Measurements from ENCODE around the gene ANKRD60. TPM values are rescaled to one million over a fixed set of nuclear protein-coding genes. Genes with fewer than 3 reads are reported as not detected.

ANKRD60 gene
- total RNA-seq, 1 experiment from 2014 or later = not detected

DNA sequence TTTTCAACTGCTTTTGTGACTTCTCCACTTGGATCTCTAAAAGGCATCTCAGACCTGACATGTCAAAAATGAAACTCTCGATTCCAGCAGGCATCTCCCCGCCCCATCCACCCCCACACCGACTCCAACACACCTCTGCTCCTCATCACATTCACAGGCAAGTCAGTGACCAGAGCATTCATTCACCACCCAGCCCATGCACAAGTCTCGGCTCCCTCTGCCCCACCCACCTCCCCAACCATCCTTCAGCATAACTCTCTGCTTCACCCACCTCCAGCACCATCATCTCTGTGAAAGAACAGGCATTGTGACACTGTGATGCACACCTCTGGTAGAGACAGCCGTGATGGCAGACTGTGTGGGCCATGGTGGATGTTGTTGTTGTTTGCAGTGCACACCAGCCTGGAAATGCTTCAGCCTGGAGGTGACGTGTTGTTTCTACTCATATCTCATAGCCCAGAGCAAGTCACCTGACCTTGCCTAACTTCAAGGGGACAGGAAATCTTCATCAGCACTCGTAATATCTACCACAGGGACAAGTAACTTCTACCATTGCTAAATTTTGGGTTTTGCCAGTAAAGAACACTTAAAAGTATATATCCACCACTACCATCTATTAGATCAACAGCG is 56.5 kb downstream of the ANKRD60 start:
- Histone ChIP-seq H3K23me2 (ENCODE audit: insufficient read length, low read depth, low read length, poor library complexity, severe bottlenecking) (no peaks in the 10 kb centered on the region), H3K18ac (ENCODE audit: insufficient read length, low read depth, low read length) (no peak overlapping the region), H2AFZ (ENCODE audit: low read length) (no peak overlapping the region), H4K5ac (ENCODE audit: insufficient read length, low read depth, low read length) (no peak overlapping the region), H3K27ac (ENCODE audit: insufficient read length, low read depth, low read length) (no peak overlapping the region), H3K9me3 (ENCODE audit: control insufficient read depth, low read depth, low read length) (no peaks in the 10 kb centered on the region), H2BK5ac (ENCODE audit: insufficient read length, low read length) (no peak overlapping the region), H4K91ac (ENCODE audit: insufficient read length, low read depth, low read length) (no peak overlapping the region), H3K4ac (ENCODE audit: low read depth, low read length) (no peak overlapping the region), H3K56ac (ENCODE audit: insufficient read length, low read depth, low read length) (no peak overlapping the region), H3K14ac (ENCODE audit: insufficient read depth, low read length) (no peak overlapping the region), H3K4me2 (ENCODE audit: insufficient read depth, insufficient read length, low read length) (no peak overlapping the region), H3K27me3 (ENCODE audit: insufficient read depth, low read length) (no peaks in the 10 kb centered on the region), H3K9ac (ENCODE audit: extremely low read depth, insufficient read length, low read length) (no peak overlapping the region), H2BK20ac (ENCODE audit: low read depth, low read length, poor library complexity, severe bottlenecking) (no peak overlapping the region), H3K79me2 (ENCODE audit: insufficient read depth, low read length) (no peaks in the 10 kb centered on the region), H3K4me1 (ENCODE audit: insufficient read depth, low read length) (no peaks in the 10 kb centered on the region; the same call in 1 of the 2 replicates), H3K23ac (ENCODE audit: insufficient read length, low read depth, low read length) (no peak overlapping the region), H2BK12ac (ENCODE audit: insufficient read length, low read depth, low read length) (no peak overlapping the region), H2BK15ac (ENCODE audit: low read depth, low read length) (no peak overlapping the region), H2BK120ac (ENCODE audit: low read depth, low read length, poor library complexity, severe bottlenecking) (no peak overlapping the region), H2AK5ac (ENCODE audit: insufficient read length, low read length) (no peak overlapping the region), H3K79me1 (ENCODE audit: insufficient read depth, low read depth, low read length, poor library complexity, severe bottlenecking) (no peaks in the 10 kb centered on the region), H4K8ac (replicated peaks; ENCODE audit: insufficient read length, low read depth, low read length) (no peak overlapping the region), H3T11ph (ENCODE audit: low read length) (no peak overlapping the region), H4K20me1 (ENCODE audit: control insufficient read depth, insufficient read depth, insufficient read length) (no peaks in the 10 kb centered on the region)
- WGBS (ENCODE audit: extremely low coverage, insufficient read length, low lambda C conversion rate) = no CpG with 5 or more reads among the region's 8 CpGs
- H3K27ac Mint-ChIP-seq = no peak overlapping the region
- H3K27me3 Mint-ChIP-seq (ENCODE audit: low read depth) = peaks cover under 1% of the 10 kb centered on the region; the same call in 1 of the 2 replicates
- no peaks in the 10 kb centered on the region for H3K9me3 Mint-ChIP-seq
- no peaks in the 10 kb centered on the region for H3K36me3 Mint-ChIP-seq (ENCODE audit: insufficient read depth in 1 of 3, low read depth in 3 of 3)
- DNase-seq = no peak
- TF ChIP-seq, protein P1, sequence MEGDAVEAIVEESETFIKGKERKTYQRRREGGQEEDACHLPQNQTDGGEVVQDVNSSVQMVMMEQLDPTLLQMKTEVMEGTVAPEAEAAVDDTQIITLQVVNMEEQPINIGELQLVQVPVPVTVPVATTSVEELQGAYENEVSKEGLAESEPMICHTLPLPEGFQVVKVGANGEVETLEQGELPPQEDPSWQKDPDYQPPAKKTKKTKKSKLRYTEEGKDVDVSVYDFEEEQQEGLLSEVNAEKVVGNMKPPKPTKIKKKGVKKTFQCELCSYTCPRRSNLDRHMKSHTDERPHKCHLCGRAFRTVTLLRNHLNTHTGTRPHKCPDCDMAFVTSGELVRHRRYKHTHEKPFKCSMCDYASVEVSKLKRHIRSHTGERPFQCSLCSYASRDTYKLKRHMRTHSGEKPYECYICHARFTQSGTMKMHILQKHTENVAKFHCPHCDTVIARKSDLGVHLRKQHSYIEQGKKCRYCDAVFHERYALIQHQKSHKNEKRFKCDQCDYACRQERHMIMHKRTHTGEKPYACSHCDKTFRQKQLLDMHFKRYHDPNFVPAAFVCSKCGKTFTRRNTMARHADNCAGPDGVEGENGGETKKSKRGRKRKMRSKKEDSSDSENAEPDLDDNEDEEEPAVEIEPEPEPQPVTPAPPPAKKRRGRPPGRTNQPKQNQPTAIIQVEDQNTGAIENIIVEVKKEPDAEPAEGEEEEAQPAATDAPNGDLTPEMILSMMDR (conservative IDR thresholded peaks at IDR 0.05) = no peak
- no peak overlapping the region for H3K4me3 Mint-ChIP-seq
- peaks cover 11 to 19% of the 10 kb centered on the region in 2 experiments for H3K4me1 Mint-ChIP-seq
